Neutrophil (primary cell): ENCODE results near the gene PALLD.

Source experiments
- H3K27ac ChIP-seq: fragments of 200-600 bp; sonication (generic); 2 replicates; pipeline ENCODE4 v1.5.1; 2016; ENCODE audit warnings: mild to moderate bottlenecking, moderate library complexity
- H3K27me3 ChIP-seq: fragments of 200-600 bp; sonication (generic); 2 replicates; pipeline ENCODE4 v1.6.0; 2016; ENCODE audit warnings: mild to moderate bottlenecking
- H3K36me3 ChIP-seq: fragments of 200-600 bp; sonication (generic); 2 replicates; pipeline ENCODE4 v1.5.1; 2017
- H3K4me1 ChIP-seq, 2 experiments: fragments of 200-600 bp in 1 of 2; sonication (generic) in 1 of 2; 1 replicate in 1 of 2; 2 replicates in 1 of 2; pipeline versions ENCODE4 v1.5.1 to v1.6.1; 2013 to 2016; ENCODE audit warnings: low read depth in 1 of 2, low read length in 1 of 2, mild to moderate bottlenecking in 1 of 2, moderate library complexity in 1 of 2; ENCODE audit not compliant: control insufficient read depth in 1 of 2, insufficient read depth in 1 of 2
- H3K4me3 ChIP-seq, 2 experiments: fragments of 200-600 bp in 1 of 2; sonication (generic) in 1 of 2; 1 replicate in 1 of 2; 2 replicates in 1 of 2; pipeline ENCODE4 v1.5.1; 2013 to 2016; ENCODE audit warnings: low read depth in 1 of 2, low read length in 1 of 2, mild to moderate bottlenecking in 1 of 2, moderate library complexity in 1 of 2
- H3K9me3 ChIP-seq: fragments of 200-600 bp; sonication (generic); 2 replicates; pipeline ENCODE4 v1.5.1; 2016
- TF ChIP-seq, protein P1 (sequence below): fragments of 200-600 bp; sonication (generic); IDR thresholded peaks from 2 replicates; pipeline ENCODE4 v1.5.1; 2016; ENCODE audit warnings: antibody characterized with exemption

The PALLD gene

DNA sequence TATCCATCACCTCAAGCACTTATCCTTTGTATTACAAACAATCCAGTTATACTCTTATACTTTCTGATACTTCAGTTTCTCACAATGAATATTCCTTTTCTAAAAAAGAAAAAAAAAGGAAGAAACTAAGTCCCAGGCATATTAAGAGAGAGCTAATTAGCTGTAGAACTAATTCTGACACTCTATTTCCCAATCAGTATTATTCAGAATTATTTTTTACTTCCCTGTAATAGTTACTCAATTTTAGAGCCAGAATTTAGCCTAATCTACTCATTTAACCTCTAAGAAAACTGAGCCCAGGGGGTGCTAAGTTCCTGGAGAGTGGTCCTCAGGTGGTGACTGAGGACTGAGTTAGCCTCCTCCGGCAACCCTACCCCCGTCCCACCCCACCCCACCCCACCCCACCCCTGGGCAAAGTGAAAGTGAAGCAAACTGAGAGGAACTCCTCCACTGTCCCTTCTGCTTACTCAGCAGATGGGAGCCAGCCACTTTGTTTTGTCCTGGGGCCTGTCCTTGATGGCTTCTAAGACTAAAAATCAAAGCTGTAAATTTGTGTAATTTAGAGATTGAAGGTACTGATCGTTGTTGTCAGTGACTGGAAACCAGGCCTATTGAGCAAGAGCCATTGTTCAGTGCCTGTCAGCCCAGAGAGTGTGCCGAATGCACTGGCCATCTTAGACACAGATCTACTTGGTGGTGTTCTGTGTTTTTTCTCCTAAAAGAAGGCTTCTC lies 351.1 kb downstream of the PALLD start:
- H3K4me1 ChIP-seq, result peaks cover 0 to 13% of the 10 kb centered on the region in 2 experiments
- H3K27ac ChIP-seq, result no peak overlapping the region
- TF ChIP-seq, protein P1, sequence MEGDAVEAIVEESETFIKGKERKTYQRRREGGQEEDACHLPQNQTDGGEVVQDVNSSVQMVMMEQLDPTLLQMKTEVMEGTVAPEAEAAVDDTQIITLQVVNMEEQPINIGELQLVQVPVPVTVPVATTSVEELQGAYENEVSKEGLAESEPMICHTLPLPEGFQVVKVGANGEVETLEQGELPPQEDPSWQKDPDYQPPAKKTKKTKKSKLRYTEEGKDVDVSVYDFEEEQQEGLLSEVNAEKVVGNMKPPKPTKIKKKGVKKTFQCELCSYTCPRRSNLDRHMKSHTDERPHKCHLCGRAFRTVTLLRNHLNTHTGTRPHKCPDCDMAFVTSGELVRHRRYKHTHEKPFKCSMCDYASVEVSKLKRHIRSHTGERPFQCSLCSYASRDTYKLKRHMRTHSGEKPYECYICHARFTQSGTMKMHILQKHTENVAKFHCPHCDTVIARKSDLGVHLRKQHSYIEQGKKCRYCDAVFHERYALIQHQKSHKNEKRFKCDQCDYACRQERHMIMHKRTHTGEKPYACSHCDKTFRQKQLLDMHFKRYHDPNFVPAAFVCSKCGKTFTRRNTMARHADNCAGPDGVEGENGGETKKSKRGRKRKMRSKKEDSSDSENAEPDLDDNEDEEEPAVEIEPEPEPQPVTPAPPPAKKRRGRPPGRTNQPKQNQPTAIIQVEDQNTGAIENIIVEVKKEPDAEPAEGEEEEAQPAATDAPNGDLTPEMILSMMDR, result no peak
- no peaks in the 10 kb centered on the region for H3K9me3 ChIP-seq
- H3K4me3 ChIP-seq, result peak overlapping the region in 1 of 2 experiments; percentile 16
- peaks cover 6% of the 10 kb centered on the region for H3K27me3 ChIP-seq
- H3K36me3 ChIP-seq, result no peaks in the 10 kb centered on the region

DNA sequence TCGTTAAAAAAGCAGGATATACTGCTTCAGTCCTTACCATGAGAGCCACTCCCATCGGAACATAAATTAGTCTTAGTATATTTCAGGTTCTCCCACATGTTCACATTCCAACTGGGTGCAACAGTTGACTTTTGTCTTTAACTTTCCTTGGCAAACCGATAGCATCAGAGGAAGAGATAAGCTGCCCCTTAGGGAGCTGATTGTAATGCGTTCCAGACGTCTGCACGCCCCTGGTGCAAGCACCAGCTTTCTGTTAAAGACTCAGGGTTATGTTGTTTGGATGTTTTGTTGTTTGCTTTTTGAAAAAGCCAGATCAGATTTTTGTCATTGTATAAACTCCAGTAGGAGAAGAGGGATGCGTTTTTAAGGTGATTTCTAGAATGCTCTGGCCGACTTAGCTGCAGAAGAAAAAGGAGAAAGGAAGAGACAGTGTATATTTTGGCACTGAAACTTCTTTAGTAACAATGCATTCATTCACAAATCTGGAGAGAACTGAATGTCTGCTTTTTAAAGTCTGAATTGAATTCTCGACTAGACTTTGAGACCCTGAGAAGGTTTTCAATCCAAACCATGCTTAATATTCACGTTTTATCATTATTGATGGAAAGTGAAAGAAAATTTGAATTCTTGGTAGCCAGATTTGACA lies 352.3 kb downstream of the PALLD start:
- H3K36me3 ChIP-seq, result no peaks in the 10 kb centered on the region
- no peak overlapping the region for H3K4me3 ChIP-seq
- peaks cover 11 to 25% of the 10 kb centered on the region in 2 experiments for H3K4me1 ChIP-seq
- no peak overlapping the region for H3K27ac ChIP-seq
- no peaks in the 10 kb centered on the region for H3K27me3 ChIP-seq
- H3K9me3 ChIP-seq, result no peaks in the 10 kb centered on the region
- TF ChIP-seq, protein P1, result no peak

DNA sequence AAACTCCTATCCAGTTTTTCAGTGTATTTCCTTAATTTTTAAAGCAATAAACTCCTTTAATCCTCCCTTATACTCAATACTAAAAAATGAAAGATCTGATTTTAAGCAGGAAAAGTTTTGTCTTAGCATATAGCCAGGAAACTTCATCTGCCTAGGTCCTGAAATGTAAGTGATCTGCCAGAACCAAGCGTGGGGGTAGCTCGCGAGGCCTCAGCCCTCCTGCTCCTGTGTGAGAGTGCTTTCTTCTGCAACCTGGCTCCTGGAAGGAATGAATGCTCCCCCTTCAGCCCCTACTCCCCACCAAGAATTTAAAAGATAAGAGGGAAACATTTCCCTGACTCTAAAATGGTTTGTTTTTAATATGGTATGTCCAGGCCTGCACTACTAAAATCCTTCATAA lies 353.1 kb downstream of the PALLD start:
- Histone ChIP-seq H3K4me3 (no peak overlapping the region), H3K27ac (no peak overlapping the region), H3K9me3 (no peaks in the 10 kb centered on the region), H3K4me1 (peaks cover 11 to 26% of the 10 kb centered on the region in 2 experiments), H3K36me3 (no peaks in the 10 kb centered on the region), H3K27me3 (no peaks in the 10 kb centered on the region)
- TF ChIP-seq, protein P1, result no peak

DNA sequence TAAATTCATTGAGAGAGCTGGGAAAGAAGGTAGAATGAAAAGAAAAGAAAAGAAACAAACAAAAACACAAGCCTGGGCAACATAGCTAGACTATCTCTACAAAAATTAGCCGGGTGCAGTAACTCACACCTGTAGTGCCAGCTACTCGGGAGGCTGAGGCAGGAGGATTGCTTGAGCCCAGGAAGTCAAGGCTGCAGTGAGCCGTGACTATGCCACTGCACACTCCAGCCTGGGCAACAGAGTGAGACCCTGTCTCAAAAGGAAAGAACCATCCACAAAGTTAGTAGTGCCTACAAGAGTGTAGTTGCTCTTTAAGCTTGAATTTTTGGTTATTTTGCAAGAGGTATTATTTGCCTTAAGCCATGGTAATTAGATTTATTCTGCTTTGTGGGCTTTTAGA lies 355.5 kb downstream of the PALLD start:
- no peak overlapping the region for H3K27ac ChIP-seq
- H3K4me1 ChIP-seq, result peaks cover 11 to 26% of the 10 kb centered on the region in 2 experiments
- no peaks in the 10 kb centered on the region for H3K27me3 ChIP-seq
- no peak overlapping the region for H3K4me3 ChIP-seq
- no peaks in the 10 kb centered on the region for H3K36me3 ChIP-seq
- TF ChIP-seq, protein P1, result no peak
- H3K9me3 ChIP-seq, result no peaks in the 10 kb centered on the region

DNA sequence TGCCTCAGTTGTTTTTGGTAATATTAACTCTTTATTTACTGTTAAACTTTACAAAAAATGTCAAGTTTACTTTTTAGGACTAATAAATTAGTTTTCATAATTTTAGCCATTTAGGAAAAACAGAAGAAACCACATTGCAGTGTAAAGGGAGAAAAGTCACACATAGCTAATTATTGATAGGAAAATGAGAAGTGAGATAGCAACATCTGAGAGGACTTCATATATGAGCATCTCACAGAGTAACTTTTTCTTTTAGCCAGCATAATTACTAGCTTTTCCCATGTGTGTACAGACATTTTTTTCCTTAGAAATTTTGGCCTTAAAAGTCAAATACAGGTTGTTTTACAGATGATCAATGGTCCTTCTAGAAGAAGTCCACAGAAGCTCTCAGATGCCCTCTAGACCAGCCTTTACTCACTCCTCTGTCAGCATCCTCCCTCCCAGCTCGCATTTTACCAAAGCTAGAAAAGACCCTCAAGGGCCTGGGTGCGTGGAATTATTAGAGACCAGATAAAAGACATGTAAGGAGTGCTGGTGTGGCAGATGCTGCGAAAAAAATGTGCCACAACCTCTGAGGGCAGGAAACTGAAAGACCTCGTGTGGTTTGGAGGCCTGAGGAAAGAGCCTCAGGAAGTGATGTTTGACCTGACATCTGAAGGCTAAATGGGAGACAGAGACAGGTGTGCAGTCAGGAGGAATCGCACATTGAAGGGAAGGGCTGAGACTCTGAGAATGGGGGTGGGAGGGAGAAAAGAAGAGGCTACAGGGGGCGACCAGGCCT lies 356.3 kb downstream of the PALLD start:
- Histone ChIP-seq H3K27me3 (no peaks in the 10 kb centered on the region), H3K4me1 (peaks cover 11 to 26% of the 10 kb centered on the region in 2 experiments), H3K27ac (no peak overlapping the region), H3K9me3 (no peaks in the 10 kb centered on the region), H3K36me3 (no peaks in the 10 kb centered on the region), H3K4me3 (no peak overlapping the region)
- TF ChIP-seq, protein P1, result no peak
